Measurements from ENCODE around the gene C2CD3. TPM values are rescaled to one million over a fixed set of nuclear protein-coding genes. Genes with fewer than 3 reads are reported as not detected.
A peak's percentile ranks its signal among the peaks of the same experiment; 100 is the strongest.

Gene C2CD3
- total and polyA plus RNA-seq, 9 of the 15 experiments (the other 6 are each of a cell fraction or from before 2014, with no cell fraction given) = 4.4 to 20.2 (median 15.4) TPM

- TF ChIP-seq ZBTB9 (CRISPR knock-in tag; IDR thresholded peaks at IDR 0.05) = no peak
- TF ChIP-seq REST (IDR thresholded peaks at IDR 0.05; ENCODE audit: borderline replicate concordance) = no peak
- TF ChIP-seq REST (CRISPR knock-in tag; IDR thresholded peaks at IDR 0.05; ENCODE audit: low read depth) = no peak
- no peak for TF ChIP-seq POLR2AphosphoS2 (IDR thresholded peaks at IDR 0.05; ENCODE audit: low read length)
- peak; percentile 72 for TF ChIP-seq GATA2 (CRISPR knock-in tag; IDR thresholded peaks at IDR 0.05)
- TF ChIP-seq YBX1 (IDR thresholded peaks at IDR 0.05) = no peak
- no peak for TF ChIP-seq ZNF174 (CRISPR knock-in tag; IDR thresholded peaks at IDR 0.05)
- TF ChIP-seq TAF15 (IDR thresholded peaks at IDR 0.05; ENCODE audit: low read depth, low read length) = no peak
- TF ChIP-seq, protein P1, sequence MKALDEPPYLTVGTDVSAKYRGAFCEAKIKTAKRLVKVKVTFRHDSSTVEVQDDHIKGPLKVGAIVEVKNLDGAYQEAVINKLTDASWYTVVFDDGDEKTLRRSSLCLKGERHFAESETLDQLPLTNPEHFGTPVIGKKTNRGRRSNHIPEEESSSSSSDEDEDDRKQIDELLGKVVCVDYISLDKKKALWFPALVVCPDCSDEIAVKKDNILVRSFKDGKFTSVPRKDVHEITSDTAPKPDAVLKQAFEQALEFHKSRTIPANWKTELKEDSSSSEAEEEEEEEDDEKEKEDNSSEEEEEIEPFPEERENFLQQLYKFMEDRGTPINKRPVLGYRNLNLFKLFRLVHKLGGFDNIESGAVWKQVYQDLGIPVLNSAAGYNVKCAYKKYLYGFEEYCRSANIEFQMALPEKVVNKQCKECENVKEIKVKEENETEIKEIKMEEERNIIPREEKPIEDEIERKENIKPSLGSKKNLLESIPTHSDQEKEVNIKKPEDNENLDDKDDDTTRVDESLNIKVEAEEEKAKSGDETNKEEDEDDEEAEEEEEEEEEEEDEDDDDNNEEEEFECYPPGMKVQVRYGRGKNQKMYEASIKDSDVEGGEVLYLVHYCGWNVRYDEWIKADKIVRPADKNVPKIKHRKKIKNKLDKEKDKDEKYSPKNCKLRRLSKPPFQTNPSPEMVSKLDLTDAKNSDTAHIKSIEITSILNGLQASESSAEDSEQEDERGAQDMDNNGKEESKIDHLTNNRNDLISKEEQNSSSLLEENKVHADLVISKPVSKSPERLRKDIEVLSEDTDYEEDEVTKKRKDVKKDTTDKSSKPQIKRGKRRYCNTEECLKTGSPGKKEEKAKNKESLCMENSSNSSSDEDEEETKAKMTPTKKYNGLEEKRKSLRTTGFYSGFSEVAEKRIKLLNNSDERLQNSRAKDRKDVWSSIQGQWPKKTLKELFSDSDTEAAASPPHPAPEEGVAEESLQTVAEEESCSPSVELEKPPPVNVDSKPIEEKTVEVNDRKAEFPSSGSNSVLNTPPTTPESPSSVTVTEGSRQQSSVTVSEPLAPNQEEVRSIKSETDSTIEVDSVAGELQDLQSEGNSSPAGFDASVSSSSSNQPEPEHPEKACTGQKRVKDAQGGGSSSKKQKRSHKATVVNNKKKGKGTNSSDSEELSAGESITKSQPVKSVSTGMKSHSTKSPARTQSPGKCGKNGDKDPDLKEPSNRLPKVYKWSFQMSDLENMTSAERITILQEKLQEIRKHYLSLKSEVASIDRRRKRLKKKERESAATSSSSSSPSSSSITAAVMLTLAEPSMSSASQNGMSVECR (CRISPR knock-in tag; IDR thresholded peaks at IDR 0.05) = no peak
- no peak for TF ChIP-seq TAF9B (IDR thresholded peaks at IDR 0.05; ENCODE audit: partially characterized antibody)
- TF ChIP-seq CTBP1 (IDR thresholded peaks at IDR 0.05; ENCODE audit: borderline replicate concordance) = no peak; the same call in 1 of the 2 replicates
- no peak for TF ChIP-seq ZBTB7A (IDR thresholded peaks at IDR 0.05; ENCODE audit: borderline replicate concordance, control insufficient read depth, low read depth, low read length)
- TF ChIP-seq RHOXF2B (CRISPR knock-in tag; conservative IDR thresholded peaks at IDR 0.05) = no peak
Observed at GRCh38 chr11:74070723-74071492, 99.9 kb downstream of the C2CD3 start (continued).
